ENCODE measurements around the gene ANKK1. TPM values are rescaled to one million over a fixed set of nuclear protein-coding genes. Genes with fewer than 3 reads are reported as not detected.

ANKK1 gene
- total and polyA plus RNA-seq, 9 of the 15 experiments (the other 6 are each of a cell fraction or from before 2014, with no cell fraction given) = not detected

GRCh38 chr11:113401718-113402117, 14.1 kb downstream of the ANKK1 start:
- DNase-seq (ENCODE audit: extremely low read depth in 1 of 4, low spot score in 3 of 4) (no peak), ATAC-seq (no peak), FAIRE-seq (no peak)
- Histone ChIP-seq H3K27ac (ENCODE audit: extremely low read depth, low read depth, low read length) (no peak overlapping the region), H3K9me1 (ENCODE audit: control insufficient read depth, insufficient read depth, low read length) (no peaks in the 10 kb centered on the region), H3K27me3 (ENCODE audit: control insufficient read depth in 2 of 2, insufficient read depth in 2 of 2, low read length in 2 of 2) (peaks cover 3 to 55% of the 10 kb centered on the region in 2 experiments; a peak in 4 of 5 replicates), H3K9me3 (replicated peaks; ENCODE audit: control insufficient read depth, insufficient read depth, low read depth, low read length) (no peaks in the 10 kb centered on the region), H4K20me1 (replicated peaks; ENCODE audit: control insufficient read depth, insufficient read depth, low read length) (peaks cover 7% of the 10 kb centered on the region; the same call in 1 of the 2 replicates), H3K4me1 (replicated peaks in 1 of 2; ENCODE audit: control insufficient read depth in 2 of 2, insufficient read depth in 2 of 2, low read length in 2 of 2) (0 out of 5 replicates have a peak, but pooled peaks cover 0 to 5% of the 10 kb centered on the region in 2 experiments), H3K79me2 (ENCODE audit: control insufficient read depth, insufficient read depth, low read length) (no peaks in the 10 kb centered on the region), H3K4me3 (no peak overlapping the region), H2AFZ (ENCODE audit: low read depth, low read length) (no peak overlapping the region), H3K4me2 (ENCODE audit: insufficient read depth, low read length) (no peak overlapping the region), H3K36me3 (ENCODE audit: control insufficient read depth, insufficient read depth, low read length) (no peaks in the 10 kb centered on the region), H3K9ac (ENCODE audit: insufficient read depth in 1 of 2, low read depth in 2 of 2, low read length in 2 of 2) (no peak overlapping the region)
- BruUV-seq (replicated peaks) = no TSS peak
- no peak for TF ChIP-seq MTF1 (CRISPR knock-in tag; IDR thresholded peaks at IDR 0.05; ENCODE audit: borderline replicate concordance)
- TF ChIP-seq CHCHD3 (CRISPR knock-in tag; IDR thresholded peaks at IDR 0.05) = no peak
- no peak for TF ChIP-seq TSC22D4 (tag; IDR thresholded peaks at IDR 0.05)
- no peak for TF ChIP-seq ARID3B (CRISPR knock-in tag; IDR thresholded peaks at IDR 0.05; ENCODE audit: borderline replicate concordance)
- no peak for TF ChIP-seq ZNF318 (IDR thresholded peaks at IDR 0.05; ENCODE audit: borderline replicate concordance in 1 of 2, low read depth in 1 of 2)
- TF ChIP-seq FOXP1 (CRISPR knock-in tag; IDR thresholded peaks at IDR 0.05) = no peak
- TF ChIP-seq TCFL5 (CRISPR knock-in tag; conservative IDR thresholded peaks at IDR 0.05) = no peak
- intact Hi-C loops (cut with micrococcal nuclease) = no loop called here
- ChIA-PET CTCF (ENCODE audit: low intra/inter-chr PET ratio) (no interaction called here), POLR2A (no interaction called here)
- WGBS (ENCODE audit: insufficient coverage, low coverage, missing lambda C conversion rate) = 0% methylated on average over 2 of the region's 2 CpGs
- in situ Hi-C loops (cut with MboI) = no loop called here
